Neutrophil (primary cell): ENCODE results near the gene DMRT3.
"Not testable (repeated sequence)": the region's sequence is repeated elsewhere in the genome, so short reads cannot be mapped to it uniquely, and the experiment has no call there.

Experiments
- H3K27ac ChIP-seq: fragments of 200-600 bp; sonication (generic); 2 replicates; pipeline ENCODE4 v1.5.1; 2016; ENCODE audit warnings: mild to moderate bottlenecking, moderate library complexity
- H3K27me3 ChIP-seq: fragments of 200-600 bp; sonication (generic); 2 replicates; pipeline ENCODE4 v1.6.0; 2016; ENCODE audit warnings: mild to moderate bottlenecking
- H3K36me3 ChIP-seq: fragments of 200-600 bp; sonication (generic); 2 replicates; pipeline ENCODE4 v1.5.1; 2017
- H3K4me1 ChIP-seq, 2 experiments: fragments of 200-600 bp in 1 of 2; sonication (generic) in 1 of 2; 1 replicate in 1 of 2; 2 replicates in 1 of 2; pipeline versions ENCODE4 v1.5.1 to v1.6.1; 2013 to 2016; ENCODE audit warnings: low read depth in 1 of 2, low read length in 1 of 2, mild to moderate bottlenecking in 1 of 2, moderate library complexity in 1 of 2; ENCODE audit not compliant: control insufficient read depth in 1 of 2, insufficient read depth in 1 of 2
- H3K4me3 ChIP-seq, 2 experiments: fragments of 200-600 bp in 1 of 2; sonication (generic) in 1 of 2; 1 replicate in 1 of 2; 2 replicates in 1 of 2; pipeline ENCODE4 v1.5.1; 2013 to 2016; ENCODE audit warnings: low read depth in 1 of 2, low read length in 1 of 2, mild to moderate bottlenecking in 1 of 2, moderate library complexity in 1 of 2
- H3K9me3 ChIP-seq: fragments of 200-600 bp; sonication (generic); 2 replicates; pipeline ENCODE4 v1.5.1; 2016
- TF ChIP-seq, protein P1 (sequence below): fragments of 200-600 bp; sonication (generic); IDR thresholded peaks from 2 replicates; pipeline ENCODE4 v1.5.1; 2016; ENCODE audit warnings: antibody characterized with exemption

Gene DMRT3

DNA sequence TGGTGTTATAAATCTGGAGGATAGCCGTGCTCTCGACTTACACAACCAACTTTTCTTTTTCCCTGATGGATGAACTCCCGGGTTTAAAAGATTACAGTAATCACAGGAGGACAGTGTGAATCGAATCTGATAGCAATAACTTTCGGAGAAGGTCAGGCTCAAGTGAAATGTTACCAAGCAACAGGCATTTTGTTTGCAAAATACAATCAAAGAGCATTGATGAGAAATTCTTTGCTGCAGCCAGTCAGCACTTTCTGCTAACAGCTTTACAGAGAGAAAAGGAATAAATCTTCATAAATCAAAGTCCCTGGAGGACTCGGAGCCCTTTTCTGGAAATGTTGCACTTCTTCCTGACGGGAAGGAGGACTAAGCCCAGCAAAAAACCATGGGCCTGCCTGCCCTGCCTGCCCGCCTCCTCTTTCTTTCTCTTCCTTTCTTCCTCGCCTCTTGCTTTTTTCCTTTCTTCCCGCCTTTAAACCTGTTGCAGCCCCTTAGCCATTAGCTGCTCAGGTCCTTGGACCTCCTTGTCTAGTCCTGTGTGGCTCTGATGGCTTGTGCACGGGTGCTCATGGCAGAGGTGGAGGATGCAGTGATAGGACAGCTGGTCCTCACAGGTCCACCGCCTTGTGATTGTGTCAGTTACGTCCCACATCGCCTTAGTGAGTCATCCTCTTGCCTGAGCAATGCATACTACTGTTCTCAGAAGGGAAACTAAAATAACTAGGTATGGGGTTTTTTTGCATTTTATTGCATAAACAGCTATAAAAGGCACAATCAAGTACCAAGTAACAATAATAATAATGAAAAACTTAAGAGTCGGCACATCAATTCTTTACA, 6.2 kb downstream of the DMRT3 start:
- H3K27ac ChIP-seq = no peak overlapping the region
- no peaks in the 10 kb centered on the region for H3K4me1 ChIP-seq
- no peak overlapping the region for H3K4me3 ChIP-seq
- H3K9me3 ChIP-seq = no peaks in the 10 kb centered on the region
- peaks cover 100% of the 10 kb centered on the region for H3K27me3 ChIP-seq
- TF ChIP-seq, protein P1, sequence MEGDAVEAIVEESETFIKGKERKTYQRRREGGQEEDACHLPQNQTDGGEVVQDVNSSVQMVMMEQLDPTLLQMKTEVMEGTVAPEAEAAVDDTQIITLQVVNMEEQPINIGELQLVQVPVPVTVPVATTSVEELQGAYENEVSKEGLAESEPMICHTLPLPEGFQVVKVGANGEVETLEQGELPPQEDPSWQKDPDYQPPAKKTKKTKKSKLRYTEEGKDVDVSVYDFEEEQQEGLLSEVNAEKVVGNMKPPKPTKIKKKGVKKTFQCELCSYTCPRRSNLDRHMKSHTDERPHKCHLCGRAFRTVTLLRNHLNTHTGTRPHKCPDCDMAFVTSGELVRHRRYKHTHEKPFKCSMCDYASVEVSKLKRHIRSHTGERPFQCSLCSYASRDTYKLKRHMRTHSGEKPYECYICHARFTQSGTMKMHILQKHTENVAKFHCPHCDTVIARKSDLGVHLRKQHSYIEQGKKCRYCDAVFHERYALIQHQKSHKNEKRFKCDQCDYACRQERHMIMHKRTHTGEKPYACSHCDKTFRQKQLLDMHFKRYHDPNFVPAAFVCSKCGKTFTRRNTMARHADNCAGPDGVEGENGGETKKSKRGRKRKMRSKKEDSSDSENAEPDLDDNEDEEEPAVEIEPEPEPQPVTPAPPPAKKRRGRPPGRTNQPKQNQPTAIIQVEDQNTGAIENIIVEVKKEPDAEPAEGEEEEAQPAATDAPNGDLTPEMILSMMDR = no peak
- H3K36me3 ChIP-seq = no peaks in the 10 kb centered on the region

DNA sequence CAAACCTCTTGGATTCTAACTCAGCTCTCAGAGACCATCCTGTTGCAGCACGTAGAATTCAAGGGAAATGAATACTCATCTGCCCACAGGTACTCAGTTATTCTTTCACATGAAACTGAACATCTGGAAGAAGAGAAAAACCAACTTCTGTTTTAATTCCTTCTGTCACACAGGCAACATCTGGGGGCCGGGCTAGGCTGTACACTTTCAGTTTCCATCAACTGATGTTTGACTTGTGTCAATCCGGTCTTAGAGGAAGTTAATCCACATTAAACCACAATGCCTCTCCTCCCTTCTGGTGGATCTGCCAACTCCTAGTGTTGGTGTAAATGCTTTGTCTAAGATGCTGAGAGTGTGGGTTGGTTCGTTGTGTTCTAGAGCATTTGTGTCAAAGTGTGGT, 17.6 kb downstream of the DMRT3 start:
- Histone ChIP-seq H3K4me1 (no peaks in the 10 kb centered on the region), H3K27ac (no peak overlapping the region), H3K9me3 (no peaks in the 10 kb centered on the region), H3K36me3 (no peaks in the 10 kb centered on the region), H3K4me3 (no peak overlapping the region), H3K27me3 (peaks cover 90% of the 10 kb centered on the region)
- TF ChIP-seq, protein P1 = no peak

DNA sequence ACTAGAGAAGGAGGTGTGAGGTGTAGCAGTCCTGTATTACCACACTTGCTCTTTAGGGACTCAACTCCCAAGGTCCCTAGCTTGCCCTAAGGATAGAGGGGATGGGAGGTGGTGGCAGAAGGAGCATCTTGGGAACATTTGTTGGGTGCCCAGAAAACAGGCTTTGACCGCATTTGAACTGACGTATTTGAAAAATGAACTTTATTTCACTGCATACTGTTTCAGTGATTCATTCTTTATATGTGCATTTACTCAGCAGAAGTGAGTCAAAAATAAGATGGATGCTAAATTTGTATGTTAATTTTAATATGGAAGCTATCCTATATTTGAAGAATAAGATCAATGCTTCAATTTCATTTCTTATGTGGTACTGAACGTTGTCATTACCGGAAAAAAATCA, 18.7 kb downstream of the DMRT3 start:
- H3K4me3 ChIP-seq = no peak overlapping the region
- no peak overlapping the region for H3K27ac ChIP-seq
- H3K27me3 ChIP-seq = peaks cover 86% of the 10 kb centered on the region
- H3K36me3 ChIP-seq = no peaks in the 10 kb centered on the region
- H3K4me1 ChIP-seq = no peaks in the 10 kb centered on the region
- no peaks in the 10 kb centered on the region for H3K9me3 ChIP-seq
- TF ChIP-seq, protein P1 = no peak

- H3K4me3 ChIP-seq = no peak overlapping the region
- H3K4me1 ChIP-seq = no peaks in the 10 kb centered on the region
- H3K9me3 ChIP-seq = no peaks in the 10 kb centered on the region
- TF ChIP-seq, protein P1 = no peak
- H3K36me3 ChIP-seq = no peaks in the 10 kb centered on the region
- H3K27me3 ChIP-seq = peaks cover 85% of the 10 kb centered on the region
- no peak overlapping the region for H3K27ac ChIP-seq
These were observed 19.3 kb downstream of the DMRT3 start for GRCh38 chr9:995781-996180.

DNA sequence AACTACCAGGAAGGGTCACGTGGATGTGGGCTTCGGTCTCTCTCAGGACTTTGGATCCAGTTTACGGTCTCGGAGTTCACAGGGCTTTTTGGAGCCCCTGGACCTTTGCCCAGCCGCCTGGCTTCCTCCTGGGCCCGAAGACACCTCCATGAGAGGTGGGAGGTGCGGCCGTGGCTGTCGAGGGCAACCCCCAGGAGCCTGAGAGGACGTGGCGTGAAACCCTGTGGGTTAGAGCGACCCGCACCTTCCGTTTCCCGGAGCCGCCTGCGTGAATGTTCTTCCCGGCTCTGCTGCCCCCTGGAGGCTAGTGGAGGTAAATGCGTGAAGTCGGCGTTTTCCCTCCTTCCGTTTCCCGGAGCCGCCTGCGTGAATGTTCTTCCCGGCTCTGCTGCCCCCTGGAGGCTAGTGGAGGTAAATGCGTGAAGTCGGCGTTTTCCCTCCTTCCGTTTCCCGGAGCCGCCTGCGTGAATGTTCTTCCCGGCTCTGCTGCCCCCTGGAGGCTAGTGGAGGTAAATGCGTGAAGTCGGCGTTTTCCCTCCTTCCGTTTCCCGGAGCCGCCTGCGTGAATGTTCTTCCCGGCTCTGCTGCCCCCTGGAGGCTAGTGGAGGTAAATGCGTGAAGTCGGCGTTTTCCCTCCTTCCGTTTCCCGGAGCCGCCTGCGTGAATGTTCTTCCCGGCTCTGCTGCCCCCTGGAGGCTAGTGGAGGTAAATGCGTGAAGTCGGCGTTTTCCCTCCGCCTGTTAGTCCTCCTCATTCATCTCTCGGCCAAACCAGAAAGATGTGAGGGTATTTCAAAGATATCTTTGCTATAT, 22.1 kb downstream of the DMRT3 start:
- H3K27ac ChIP-seq, H3K4me1 ChIP-seq, H3K4me3 ChIP-seq: not testable (repeated sequence)

DNA sequence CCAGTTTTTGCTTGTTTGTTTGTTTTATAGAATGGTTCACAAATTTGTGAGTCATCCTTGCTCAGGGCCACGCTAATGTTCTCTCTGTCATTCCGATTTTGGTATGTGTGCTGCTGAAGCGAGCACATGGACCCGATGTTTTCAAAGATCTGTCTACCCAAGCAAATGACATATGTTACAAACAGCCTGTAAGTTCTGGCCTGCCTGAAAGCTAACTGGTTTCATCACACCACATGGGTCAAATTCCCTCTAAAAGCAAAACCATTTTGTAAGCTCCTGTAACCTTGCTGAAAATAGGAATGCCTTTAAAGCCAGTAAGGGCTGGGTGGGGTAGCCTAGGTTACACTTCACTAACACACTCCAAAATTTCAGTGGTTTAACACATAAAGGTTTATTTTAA, 25.4 kb downstream of the DMRT3 start:
- TF ChIP-seq, protein P1 = no peak
- Histone ChIP-seq H3K4me1 (no peaks in the 10 kb centered on the region), H3K9me3 (no peaks in the 10 kb centered on the region), H3K36me3 (no peaks in the 10 kb centered on the region), H3K27ac (no peak overlapping the region), H3K27me3 (peaks cover 39% of the 10 kb centered on the region), H3K4me3 (no peak overlapping the region)

More for the DNA sequence above, 22.1 kb downstream of the DMRT3 start:
- peaks cover 59% of the 10 kb centered on the region for H3K27me3 ChIP-seq
- not testable (repeated sequence) for H3K9me3 ChIP-seq, H3K36me3 ChIP-seq
